Erythroblast (primary cell): ENCODE measurements around the gene PHC2.

Experiments
- DNase-seq, 2 experiments: peaks; one replicate each; lab custom pipeline; 2025; lab: John Stamatoyannopoulos, UW
- GATA1 ChIP-seq: IDR thresholded peaks from 2 replicates; pipeline ENCODE4 v1.6.1; 2011; ENCODE audit warnings: low read depth, mild to moderate bottlenecking, control low read depth, low read length, moderate library complexity
- POLR2A ChIP-seq: IDR thresholded peaks from 2 replicates; pipeline ENCODE4 v1.6.1; 2011; ENCODE audit warnings: mild to moderate bottlenecking, low read length

PHC2 gene

DNA sequence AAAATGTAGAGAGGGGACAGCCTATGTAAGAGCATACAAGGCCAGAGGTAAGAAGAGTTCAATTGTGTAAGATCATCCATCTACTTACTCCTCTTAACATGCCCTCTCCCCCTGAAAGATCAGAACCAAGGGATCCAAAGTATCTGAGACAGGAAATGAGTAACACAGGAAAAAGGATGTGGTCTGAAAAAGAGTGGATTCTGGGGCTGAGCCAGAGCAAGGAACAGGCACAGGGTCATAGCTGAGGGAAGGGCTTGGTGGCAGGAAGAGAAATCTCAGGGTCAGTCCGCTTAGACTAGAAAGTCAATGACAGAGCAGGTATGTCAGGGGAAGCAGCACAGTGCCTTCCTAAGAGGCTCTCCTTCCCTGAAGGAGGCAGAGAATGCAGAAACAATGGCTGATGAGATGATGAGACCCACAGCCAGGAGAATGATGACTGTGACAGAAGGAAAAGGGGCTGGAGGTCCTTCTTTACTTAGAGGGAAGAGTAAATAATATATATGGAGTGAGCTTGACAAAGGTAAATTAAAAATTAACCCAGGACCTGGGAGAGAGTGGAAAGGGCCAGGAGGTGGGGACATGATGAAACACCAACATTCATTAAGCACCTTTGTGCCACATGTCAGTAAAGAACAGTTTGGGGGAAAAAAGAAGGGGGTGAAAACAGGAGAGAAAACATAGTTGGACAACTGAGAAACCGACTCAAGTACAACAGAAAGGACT, 83.8 kb downstream of the PHC2 start:
- DNase-seq: peak in 1 of 2 experiments; percentile 8
- no peak for TF ChIP-seq GATA1
- TF ChIP-seq POLR2A: no peak

GRCh38 chr1:33346533-33346926, 84.4 kb downstream of the PHC2 start:
- no peak for DNase-seq

DNA sequence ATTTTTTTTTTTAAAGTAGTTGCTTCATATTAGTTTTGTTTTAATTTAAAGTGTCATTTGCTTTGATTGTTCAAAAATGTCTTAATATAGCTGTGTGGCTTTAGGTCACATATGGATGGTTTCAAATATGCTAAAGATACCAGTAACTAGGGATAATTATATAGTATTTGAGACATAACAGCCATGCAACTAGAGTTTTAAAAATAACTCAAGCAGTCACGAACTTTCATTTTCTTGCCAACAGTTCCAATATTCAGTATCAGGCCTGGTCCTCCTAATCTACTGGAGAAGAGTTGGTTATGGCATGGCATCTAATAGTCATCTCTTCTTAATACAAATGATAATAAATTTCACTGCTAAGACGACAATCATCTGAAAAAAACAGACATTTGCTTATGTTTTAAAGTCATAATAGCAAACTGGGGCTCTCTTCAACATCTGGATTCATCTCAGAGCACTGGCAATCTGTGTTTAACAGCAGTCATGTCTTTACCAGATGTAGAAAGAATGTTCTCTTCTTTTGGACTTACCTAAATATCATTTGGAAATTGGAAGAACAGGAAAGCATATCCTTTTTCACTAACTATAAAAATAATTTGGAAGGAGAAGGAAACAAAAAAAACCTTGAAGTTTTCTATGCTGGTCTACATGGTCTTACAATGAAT, 85.9 kb downstream of the PHC2 start:
- no peak for TF ChIP-seq GATA1
- TF ChIP-seq POLR2A: no peak
- no peak for DNase-seq

More at GRCh38 chr1:33346533-33346926, 84.4 kb downstream of the PHC2 start:
- no peak for TF ChIP-seq GATA1
- no peak for TF ChIP-seq POLR2A

GRCh38 chr1:33343539-33343938, 87.4 kb downstream of the PHC2 start:
- no peak for TF ChIP-seq GATA1
- no peak for TF ChIP-seq POLR2A
- no peak for DNase-seq

GRCh38 chr1:33342041-33342723, 88.7 kb downstream of the PHC2 start:
- no peak for DNase-seq
- TF ChIP-seq GATA1 (no peak), POLR2A (no peak)

GRCh38 chr1:33341190-33341589, 89.7 kb downstream of the PHC2 start:
- DNase-seq: no peak
- no peak for TF ChIP-seq POLR2A
- TF ChIP-seq GATA1: no peak

DNA sequence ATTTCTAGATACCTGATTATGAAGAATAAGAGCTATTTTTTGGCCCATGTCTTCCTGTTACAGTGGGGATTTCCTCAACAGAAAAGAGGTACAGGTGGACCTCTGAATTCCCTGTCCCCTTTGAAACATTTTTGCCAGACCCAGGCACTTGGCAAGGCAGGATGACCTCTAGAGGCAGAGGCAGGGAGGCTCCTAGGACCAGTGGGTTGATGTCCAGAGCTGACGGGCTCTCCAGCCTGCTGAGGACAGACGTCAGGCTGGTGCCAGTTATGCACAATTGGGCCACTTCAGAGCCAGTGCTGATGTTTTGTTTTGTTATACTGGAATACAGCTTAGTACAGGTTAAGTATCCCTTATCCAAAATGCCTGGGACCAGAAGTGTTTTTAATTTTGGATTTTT, 91.5 kb downstream of the PHC2 start:
- no peak for TF ChIP-seq POLR2A
- TF ChIP-seq GATA1: no peak
- no peak for DNase-seq

DNA sequence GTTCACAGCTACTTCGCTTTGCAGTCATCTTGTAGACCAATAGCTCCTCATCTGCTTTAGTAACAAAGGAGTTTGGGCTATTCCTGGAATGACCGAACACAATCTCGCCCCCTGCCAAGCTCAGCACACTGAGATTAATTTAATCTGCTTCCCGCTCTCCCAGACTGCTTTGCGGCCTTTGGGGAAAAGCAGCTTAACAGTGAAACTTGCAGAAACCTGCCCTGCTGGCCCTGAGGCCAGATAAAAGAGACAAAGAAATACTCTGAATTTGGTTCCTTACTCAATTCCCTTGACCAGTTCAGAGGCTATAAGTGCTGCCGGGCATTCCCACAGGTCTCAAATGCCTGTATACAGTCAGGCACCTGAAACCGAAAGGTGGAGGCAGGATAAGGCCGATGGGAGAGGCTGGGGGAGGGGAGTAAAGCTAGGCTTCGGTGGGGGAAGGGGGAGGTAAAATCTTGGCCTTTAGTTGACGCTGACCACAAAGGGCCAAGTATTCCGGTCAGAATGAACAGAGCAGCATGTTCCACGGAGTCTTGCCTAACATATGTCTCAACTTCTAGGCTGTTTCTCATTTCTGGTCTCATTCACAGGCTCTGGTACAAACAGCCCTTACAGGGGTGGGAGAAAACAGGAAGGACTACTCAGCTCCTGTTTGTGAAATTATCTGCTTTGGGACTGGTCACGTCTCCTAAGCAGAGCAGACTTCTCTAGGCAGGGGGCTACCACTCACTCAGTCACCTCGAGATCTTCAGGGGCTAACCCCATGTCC, 92.3 kb downstream of the PHC2 start:
- no peak for DNase-seq

DNA sequence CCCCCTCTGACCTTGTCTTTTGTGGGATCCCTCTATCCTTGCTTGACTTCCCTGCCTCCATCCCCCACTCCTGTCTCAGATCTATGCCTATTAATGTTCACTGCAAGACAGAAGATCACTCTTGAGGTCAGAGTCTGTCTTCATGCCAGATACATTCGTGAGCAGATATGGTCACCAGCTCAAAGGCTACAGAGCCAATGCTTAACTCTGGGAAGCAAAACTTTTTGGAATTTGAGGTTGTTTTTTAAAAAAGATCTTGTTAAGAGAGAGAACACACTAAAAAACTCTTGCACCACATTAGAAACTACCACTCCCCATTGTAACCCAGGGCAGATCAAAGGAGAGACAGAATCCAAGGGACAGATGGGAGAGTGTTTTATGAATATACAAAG, 92.9 kb downstream of the PHC2 start:
- TF ChIP-seq GATA1 (no peak), POLR2A (no peak)
- DNase-seq: no peak

More for the DNA sequence above, 92.3 kb downstream of the PHC2 start:
- no peak for TF ChIP-seq GATA1
- TF ChIP-seq POLR2A: no peak

DNA sequence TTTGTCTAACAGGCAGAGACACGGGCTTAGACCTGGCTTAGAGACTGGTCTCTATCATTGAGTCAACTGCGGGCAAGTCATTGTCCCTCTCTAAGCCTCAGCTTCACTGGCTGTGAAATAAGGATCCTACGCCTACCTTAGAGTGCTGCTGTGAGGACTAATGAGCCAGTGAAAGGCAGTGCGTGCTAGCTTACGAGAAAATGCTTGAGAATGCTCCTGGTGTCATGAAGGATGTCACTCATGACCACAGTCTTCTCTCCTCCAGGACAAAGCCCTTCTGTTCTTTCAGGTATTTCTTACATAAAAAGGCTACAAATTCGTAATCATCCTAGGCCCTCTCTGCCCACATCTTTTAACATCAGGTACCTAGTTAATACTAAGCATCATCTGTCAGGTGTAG, 93.5 kb downstream of the PHC2 start:
- no peak for DNase-seq
- no peak for TF ChIP-seq POLR2A
- no peak for TF ChIP-seq GATA1

DNA sequence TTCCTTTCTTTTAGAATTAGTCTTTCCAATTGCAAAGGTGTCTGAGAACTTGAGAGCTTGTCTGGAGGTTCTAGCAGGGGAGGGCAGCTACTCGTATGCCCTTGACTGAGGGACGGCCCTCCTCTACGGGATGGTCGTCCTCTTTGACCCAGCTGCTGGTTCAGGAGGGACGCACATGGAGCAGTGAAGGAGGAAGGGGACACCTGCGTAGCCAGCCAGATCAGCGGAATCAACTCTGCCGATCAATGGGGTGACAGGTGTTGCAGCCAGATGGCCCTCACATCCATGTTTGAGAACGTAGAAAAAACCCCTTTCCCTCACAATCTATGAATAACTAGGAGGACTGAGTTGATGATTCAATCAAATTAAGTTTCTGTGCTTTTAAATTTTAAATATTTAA, 94.3 kb downstream of the PHC2 start:
- TF ChIP-seq GATA1 (no peak), POLR2A (no peak)
- DNase-seq: no peak

GRCh38 chr1:33335020-33335419, 95.9 kb downstream of the PHC2 start:
- TF ChIP-seq POLR2A (no peak), GATA1 (no peak)
- no peak for DNase-seq

GRCh38 chr1:33334081-33334552, 96.8 kb downstream of the PHC2 start:
- DNase-seq: no peak
- TF ChIP-seq GATA1 (no peak), POLR2A (no peak)
